ENCODE measurements around the gene G6PC2.

DNA sequence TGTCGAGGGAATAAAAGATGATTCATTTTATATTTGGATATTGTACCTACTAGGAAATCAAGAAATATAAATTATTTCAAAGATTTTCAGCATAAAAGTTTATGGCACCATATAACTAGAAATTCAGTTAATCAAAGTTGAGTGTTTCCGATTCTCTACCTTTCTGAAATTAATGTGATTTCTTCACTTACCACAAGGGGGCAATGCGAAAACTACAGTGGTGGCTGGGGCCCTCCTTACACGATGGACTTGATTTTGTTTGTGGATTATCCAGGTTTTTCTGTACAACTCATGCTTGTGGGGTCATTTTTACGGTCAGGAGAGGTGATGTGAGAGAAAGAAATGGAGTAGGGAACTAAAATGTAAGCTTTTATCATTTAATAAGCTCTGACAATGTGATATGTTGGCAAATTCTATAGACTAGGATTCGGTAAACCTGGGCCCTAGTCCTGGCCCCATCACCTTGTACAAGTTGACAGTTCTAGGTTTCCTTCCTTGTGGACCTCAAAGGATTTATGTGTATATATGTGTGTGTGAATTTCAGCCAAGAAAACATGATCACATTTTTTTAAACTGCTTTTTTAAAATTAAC is 47.6 kb downstream of the G6PC2 start:
- TF ChIP-seq, protein P1, sequence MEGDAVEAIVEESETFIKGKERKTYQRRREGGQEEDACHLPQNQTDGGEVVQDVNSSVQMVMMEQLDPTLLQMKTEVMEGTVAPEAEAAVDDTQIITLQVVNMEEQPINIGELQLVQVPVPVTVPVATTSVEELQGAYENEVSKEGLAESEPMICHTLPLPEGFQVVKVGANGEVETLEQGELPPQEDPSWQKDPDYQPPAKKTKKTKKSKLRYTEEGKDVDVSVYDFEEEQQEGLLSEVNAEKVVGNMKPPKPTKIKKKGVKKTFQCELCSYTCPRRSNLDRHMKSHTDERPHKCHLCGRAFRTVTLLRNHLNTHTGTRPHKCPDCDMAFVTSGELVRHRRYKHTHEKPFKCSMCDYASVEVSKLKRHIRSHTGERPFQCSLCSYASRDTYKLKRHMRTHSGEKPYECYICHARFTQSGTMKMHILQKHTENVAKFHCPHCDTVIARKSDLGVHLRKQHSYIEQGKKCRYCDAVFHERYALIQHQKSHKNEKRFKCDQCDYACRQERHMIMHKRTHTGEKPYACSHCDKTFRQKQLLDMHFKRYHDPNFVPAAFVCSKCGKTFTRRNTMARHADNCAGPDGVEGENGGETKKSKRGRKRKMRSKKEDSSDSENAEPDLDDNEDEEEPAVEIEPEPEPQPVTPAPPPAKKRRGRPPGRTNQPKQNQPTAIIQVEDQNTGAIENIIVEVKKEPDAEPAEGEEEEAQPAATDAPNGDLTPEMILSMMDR (IDR thresholded peaks at IDR 0.05; ENCODE audit: insufficient read depth, low read length, poor library complexity, severe bottlenecking) = peak; percentile 77
- TF ChIP-seq EZH2phosphoT487 (conservative IDR thresholded peaks at IDR 0.05; ENCODE audit: low read length) = no peak

Data from SU-DHL-6 (cell line).